HG03442 (cell line): ENCODE measurements around the gene SLC25A17.
"Not testable (repeated sequence)": the region's sequence is repeated elsewhere in the genome, so short reads cannot be mapped to it uniquely, and the experiment has no call there.

ENCODE experiments used
- ATAC-seq: cut with Tn5 transposase; IDR thresholded peaks from one replicate; pipeline ENCODE4 v1.9.1; 2021; ENCODE audit warnings: mild to moderate bottlenecking, moderate library complexity; ENCODE audit not compliant: unreplicated experiment

Gene SLC25A17

DNA sequence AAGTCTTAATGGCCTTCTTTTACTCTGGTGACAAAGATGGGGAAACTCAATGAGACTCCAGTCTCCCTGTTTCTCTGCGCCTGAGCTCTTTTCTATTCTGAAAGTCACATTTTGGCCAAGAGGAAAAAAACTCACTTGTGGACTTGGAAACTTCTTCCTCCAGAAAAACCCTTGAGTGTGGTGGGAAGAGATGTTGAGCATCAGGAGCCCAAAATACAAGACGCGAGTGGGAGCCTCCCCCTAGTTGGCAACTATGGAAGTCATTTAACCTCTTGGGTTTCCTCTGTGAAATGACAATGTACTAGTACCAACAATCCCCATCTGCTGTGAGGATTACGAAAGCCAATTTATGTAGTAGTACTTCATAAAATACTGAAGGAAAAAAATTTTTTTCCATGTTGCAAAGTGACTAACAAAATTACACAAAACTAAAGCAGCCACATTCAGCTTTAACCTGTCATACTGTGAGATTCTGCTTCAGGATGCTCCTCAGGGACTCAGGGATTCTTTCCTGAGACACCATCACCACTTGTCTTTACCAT, 524 bp upstream of the SLC25A17 start:
- no peak for ATAC-seq

DNA sequence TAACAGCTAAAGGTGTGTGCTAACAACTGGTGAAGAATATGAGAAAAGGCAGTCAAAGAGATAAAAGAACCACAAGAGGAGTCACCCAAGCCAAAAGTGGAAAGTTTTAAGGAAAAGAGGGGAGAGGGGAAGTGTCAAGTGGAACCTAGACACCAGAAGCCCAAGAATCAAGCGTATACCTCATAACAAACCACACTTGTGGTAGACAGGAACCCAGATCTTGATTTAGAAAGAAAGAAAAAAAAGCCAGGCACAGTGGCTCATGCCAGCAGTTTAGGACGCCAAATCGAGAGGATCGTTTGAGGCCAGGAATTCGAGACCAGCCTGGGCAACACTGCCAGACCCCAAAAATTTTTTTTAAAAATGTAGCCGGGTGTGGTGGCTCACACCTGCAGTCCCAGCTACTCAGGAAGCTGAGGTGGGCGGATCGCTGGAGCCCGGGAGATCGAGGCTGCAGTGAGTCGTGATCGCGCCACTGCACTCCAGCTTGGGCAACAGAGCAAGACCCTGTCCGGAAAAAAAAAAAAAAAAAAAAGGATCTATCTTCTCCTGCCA, 877 bp downstream of the SLC25A17 start:
- ATAC-seq: no peak

DNA sequence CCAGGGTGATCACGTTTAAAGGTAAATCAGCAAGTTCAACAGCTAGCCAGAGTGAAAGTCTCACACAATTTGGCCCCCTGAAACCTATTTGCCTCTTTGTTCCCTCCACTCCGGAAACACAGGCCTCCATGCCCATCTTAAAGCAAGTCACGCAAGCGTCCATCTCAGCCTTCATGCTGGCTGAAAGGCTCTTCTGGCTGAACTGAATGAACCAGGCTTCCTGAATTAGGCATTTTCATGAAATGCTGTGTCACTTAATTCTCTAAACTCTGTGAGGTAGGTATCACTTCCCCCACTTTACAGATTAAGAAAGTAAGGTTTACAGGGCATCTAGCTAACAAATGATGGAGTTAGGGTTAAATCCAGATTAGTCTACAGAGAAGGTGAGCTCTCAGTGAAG, 1.4 kb downstream of the SLC25A17 start:
- ATAC-seq: no peak

DNA sequence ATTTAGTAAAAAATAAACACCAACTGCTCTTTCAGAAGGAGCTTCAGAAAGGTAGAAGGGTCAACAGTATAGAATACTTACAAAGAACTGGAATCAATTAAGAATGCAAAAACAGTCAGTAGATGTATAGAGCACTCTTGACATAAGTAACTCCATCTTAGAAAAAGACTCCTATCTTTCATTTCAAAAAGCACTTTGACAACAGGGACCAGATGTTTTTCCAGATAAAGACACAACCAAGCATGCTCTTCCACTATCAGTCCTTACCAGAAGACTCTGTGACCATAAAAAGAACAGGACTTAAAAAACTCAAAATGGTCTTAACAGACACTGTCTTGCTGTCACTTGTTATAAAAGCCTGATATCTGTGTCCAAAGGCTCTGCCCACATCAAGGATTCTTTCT, 5.2 kb downstream of the SLC25A17 start:
- no peak for ATAC-seq

DNA sequence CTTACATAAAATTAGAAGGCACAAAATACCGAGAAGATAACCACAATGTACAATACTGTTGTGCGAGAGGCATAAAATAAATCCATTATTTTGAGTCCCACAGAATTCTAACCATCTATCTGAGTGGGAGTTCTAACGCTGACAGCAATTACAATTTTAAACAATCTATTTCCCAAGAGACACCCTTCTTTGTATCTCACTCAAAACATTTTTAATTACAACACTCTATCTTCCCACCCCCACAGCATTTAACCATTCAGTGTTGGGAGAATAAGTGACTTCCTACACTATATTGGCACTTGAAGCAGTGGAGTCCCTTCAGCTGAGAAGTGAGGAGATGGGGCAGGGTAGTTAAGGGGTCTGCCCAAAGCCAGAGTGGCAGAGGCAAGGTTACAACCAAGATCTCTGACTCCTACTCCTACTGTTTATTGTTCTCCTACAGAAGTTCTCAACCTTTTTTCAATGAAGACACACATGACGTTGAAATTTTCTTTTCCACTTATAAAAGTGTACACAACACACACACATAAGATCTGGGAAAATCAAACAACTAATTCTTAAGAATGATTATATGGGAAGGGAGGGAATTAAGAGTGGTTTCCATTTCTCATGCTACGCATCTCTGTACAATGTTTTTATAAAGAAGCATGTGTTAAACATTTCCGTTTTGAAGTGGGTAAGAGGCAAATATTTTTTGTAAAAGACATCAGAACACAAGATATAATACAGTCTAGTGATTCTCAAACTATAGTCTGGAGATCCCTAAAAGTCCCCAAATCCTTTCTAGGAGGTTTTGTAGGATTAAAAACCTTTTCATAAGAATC, 10.9 kb downstream of the SLC25A17 start:
- ATAC-seq: no peak

DNA sequence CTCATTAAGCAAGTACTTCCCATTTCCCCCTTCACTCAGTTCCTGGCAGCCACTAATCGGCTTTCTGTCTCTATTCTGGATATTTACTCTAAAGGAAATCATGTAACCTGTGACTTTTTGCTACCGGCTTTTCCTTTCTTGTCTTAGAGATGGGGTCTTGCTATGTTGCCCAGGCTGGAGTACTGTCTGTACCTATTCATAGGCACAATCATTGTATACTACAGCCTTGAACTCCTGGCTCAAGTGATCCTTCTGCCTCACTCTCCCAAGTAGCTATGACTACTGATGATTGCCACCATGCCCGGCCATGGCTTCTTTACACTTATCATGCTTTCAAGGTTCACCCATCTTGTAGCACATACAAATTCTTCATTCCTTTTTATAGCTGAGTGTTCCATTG, 12.4 kb downstream of the SLC25A17 start:
- ATAC-seq: no peak

DNA sequence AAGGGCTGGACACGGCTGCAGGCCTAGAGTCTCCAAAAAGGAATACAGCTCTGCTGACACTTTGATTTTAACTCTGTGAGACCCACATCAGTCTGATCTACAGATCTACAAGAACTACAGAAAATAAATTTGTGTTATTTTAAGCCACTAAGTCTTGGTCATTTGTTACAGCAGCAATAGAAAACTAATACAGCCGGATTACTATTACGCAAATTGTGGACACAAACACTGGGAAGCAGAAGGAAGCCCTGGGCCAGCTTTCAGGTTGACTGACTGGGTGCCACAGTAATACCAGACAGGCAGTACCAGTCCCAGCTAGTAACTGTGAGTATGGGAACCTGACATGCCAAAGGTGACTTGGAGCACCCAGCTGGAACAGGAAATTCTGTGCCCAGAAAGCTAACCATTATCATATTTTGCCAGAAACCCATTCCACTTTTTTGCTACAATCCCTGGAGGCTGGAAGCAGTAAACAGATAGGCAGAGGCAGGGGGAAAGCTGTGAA, 13.4 kb downstream of the SLC25A17 start:
- no peak for ATAC-seq

DNA sequence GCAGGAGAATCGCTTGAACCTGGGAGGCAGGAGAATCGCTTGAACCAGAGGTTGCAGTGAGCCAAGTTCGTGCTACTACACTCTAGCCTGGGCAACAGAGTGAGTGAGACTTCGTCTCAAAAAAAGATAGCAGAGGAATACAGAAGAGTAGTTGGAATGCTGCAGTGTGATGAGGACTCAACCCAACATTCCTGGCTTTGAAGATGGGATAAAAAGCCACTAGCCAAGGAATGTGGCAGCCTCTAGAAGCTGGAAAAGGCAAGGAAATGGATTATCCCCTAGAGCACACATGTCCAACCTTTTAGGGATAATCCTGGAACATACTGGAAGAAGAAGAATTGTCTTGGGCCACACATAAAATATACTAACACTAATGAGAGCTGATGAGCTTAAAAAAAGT, 13.9 kb downstream of the SLC25A17 start:
- no peak for ATAC-seq

DNA sequence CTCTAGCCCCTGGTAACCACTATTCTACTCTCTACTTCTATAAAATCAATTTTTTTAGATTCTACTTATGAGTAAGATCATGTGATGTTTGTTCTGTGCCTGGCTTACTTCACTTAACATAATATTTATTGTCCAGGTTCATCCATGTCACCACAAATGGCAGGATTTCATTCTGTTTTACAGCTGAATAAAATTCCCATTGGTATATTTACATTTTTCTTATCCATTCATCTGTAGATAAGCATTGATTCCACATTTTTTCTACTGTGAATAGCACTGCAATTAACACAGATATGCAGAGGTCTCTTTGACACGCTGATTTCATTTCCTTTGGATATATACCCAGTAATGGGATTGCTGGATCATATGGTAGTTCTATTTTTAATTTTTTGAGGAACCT, 15.8 kb downstream of the SLC25A17 start:
- ATAC-seq: no peak

DNA sequence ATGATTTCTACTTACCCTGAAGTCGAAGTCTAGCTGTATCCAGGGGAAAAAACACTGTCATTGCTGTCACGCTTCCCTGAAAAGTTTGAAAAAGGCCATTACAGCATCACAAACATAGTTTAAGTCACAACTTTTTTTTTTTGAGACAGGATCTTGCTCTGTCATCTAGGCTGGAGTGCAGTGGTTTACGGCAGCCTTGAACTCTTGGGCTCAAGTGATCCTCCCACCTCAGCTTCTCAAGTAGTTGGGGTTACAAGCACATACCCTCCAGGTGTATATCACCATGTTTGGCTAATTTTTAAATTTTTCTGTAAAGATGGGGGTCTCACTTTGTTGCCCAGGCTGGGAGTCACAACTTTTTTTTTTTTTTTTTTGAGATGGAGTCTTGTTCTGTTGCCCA, 20.1 kb downstream of the SLC25A17 start:
- ATAC-seq: no peak

DNA sequence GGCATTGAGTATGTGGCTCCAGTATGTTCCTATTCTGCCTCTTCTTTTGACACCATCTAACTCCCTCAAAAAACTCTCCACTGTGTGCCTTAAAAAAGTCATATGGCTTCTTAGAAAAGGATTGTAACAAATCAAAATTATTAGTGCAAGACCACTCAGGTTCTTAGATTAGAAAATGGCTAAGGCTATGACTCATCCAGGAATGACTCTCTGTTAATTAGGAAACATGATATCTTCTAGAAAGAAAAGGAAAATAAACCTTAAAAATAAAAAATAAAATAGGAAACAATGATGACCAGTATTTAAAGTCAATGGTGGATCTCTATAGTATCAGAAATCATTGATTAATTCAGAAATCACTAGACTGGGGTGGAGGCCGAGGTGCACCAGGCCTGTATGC, 21.7 kb downstream of the SLC25A17 start:
- no peak for ATAC-seq

DNA sequence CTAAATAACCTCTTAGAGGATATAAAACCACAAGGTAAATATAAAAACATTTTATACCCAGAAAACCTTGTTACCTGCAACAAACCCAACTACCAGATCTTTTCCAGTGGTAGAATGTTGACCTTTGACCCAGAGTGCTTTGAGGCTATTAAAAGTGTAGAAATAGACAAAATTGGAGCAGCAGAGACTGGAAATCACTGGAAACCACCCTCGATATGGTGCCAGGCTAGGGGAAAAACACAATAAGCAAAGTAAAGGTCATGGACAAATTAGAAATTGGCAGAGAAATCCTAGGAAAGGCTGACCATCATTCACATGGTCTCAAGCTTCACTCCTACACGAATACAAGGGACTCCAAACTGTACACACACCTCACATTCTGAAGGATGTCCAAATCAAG, 26.7 kb downstream of the SLC25A17 start:
- no peak for ATAC-seq

DNA sequence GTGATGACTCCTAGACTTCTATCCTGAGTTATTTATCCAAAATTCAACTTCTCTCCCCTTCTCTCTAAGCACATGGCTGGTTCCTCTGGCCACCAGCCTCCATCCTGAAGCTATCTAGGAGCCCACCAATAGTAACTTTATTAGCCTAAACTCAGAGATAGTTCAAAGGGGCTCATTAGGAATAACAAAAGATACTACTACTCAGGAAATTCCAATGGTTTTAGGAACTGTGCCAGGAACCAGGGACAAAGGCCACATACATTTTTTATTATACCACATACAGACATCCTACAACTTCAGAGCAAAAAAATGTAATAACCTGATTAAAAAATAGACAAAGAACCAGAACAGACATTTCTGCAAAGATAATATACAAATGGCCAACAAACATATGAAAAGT, 27.9 kb downstream of the SLC25A17 start:
- ATAC-seq: no peak

DNA sequence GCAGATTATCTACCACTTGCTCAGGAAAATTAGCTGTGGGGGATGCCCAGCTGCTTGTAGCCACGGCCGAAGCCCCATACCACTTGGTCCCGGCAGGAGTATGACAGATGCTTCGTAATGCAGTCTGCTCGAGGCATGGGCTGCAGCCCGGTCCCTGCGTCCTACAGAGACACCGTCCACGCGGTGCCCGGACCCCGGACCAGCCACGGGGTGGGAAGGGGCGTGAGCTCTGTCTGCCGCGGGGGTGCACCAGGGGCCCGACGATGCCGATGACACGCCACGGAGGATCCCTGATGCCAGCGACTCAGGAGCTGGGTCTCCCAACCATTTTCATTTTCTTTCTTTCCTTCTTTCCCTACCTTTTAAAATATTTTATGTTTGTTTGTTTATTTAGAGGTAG, 30.0 kb downstream of the SLC25A17 start:
- ATAC-seq: no peak

DNA sequence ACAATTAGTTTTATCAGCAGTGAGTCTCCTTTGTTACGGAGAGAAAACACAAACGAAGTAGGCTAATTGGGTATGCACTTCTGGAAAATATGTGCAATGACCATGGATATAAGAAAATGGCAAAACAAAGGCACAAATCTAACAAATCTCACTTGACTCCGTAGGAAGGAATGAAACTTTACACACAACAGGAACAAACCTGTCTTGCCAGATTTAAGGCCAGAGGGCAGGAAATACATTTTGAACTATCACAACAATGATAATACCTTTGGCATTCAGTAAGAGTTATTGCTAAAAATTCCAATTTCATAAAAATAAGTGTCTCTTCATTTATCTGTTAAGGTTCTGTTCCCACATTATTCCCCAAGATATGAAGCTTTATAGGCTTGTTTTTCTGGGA, 36.6 kb downstream of the SLC25A17 start:
- ATAC-seq: no peak

DNA sequence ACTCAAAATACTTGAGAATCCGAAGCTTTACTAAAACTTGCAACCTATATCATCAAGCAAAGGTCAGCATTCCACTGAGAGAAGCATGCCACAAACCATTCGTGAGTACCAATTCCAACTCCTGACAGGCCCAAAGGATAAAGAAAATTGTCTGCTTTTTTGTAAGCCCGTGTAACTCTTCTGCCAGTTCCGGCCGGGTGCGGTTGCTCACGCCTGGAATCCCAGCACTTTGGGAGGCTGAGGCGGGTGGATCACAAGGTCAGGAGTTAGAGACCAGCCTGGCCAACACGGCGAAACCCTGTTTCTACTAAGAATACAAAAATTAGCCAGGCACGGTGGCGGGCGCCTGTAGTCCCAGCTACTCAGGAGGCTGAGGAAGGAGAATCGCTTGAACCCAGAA, 37.4 kb downstream of the SLC25A17 start:
- not testable (repeated sequence) for ATAC-seq

DNA sequence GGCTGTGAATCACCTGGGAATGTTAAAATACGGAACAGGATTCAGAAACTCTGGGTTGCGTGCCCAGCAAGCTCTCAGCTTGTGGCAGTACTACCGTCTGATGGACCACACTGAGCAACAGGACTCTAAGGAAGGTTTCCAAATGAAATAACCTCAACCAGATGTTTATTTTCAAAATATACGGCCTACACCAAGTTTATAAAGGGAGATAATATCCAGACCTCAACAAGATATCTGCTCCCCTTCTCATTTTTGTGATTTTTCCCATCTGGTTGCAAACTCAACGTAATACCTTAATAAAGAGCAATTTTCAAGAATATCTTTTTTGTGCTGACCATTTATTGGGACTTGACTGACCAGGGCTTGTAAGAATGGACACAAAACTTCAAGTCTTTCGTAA, 49.4 kb downstream of the SLC25A17 start:
- no peak for ATAC-seq

DNA sequence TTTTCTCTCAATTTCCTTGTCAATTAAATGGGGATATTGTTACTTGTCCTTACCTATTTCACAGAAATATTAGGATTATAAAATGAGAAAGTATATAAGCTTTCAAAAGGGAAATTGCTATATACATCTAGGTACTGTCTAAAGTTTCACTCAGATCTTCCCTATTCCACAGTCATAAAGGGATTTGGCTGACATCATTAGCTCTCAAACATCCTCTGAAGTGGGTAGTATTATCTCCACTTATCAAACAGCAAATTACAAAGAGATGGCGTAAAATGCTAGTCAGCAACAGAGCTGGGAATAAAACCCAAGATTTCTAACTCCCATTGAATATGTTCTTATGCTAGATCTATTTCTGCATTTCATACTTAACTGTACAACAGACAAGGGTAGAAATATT, 50.9 kb downstream of the SLC25A17 start:
- no peak for ATAC-seq

DNA sequence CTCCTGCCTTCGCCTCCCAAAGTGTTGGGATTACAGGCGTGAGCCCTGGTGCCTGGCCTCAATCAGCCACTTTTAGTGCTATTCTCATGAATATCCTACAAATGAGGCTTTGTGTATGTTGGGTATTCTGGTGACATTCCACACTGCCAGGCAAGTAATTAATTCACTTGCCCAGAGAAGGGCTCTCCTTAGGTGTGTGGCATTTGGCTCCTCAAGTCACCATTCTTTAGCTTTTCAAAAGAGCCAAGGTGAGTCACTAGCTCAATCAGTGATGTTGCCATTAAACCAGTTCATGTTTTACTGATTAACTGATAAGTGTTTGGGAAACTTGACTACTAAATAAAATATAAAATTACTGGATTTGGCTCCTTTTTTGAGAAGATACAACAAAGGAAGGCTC, 52.2 kb downstream of the SLC25A17 start:
- no peak for ATAC-seq

DNA sequence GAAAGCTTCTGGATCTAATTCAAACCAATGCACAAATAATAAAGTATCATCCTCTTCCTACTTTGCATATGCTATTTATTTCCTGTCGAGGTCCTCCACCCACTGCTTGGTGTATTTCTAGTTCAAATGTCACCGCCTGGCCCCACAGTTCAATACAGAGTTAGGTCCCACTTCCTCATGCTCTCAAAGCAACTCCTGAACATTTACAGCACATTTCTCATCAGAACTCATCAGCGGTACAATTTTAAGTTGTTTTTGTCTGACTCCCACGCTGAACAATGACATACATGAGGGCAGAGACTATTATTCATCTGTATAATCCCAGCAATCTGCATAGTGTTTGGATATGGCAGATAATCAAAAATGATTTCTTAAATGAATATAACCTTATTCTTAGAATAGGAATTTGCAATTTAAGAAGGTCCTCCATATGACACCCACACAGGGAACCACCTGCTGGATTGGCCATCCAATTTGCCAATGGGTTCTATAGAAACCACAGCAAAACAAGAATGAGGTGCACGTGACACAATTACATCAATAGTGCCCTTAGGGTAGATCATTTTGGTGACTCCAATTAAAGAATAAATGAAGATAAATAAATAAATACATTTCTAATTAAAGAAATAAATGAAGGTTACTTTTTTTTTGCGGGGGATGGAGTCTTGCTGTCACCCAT, 54.2 kb downstream of the SLC25A17 start:
- no peak for ATAC-seq

DNA sequence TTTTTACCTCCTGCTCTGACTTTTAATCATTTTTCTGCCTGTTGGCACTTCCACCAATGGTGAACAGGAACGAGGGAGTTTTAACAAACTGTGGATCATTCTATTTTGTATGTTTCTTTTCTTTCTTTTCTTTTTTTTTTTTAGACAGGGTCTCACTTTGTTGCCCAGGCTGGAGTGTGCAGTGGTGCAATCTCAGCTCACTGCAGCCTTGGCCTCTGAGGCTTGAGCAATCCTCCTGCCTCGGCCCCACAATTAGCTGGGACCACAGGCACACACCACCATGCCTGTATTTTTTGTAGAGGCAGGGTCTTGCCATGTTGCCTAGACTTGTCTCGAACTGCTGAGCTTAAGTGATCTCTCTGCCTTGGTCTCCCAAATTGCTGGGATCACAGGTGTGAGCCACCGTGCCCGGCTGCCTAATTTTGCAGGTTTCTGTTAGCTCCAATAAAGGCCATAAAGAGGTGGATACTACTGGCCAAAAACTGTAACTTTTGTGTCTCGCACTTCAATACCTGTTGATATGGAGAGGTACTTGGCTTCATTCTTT, 59.8 kb downstream of the SLC25A17 start:
- no peak for ATAC-seq
